ENCODE results near the gene OST4. TPM values are rescaled to one million over a fixed set of nuclear protein-coding genes. Genes with fewer than 3 reads are reported as not detected.

The OST4 gene
- polyA plus RNA-seq, 2 of the 4 experiments (the other 2 are of a cell fraction), result 392 to 880 TPM

DNA sequence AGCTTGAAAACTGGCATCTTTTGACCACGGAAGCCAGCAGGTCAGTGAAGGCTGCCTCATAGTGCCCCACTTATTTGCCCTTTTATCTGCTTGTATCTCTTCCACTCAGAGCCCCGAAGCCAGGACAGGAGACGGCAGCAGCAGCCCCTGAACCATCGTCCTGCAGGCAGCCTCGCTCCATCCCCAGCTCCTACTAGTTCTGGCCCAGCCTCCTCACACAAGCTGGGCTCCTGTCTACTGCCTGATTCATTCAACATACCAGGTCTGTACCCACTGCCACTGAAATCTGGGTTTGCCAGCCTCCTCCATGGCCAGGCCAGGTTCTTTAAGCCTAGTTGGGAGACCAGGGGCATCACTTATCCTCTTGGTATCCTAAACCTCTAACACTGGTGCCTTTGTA is 4.1 kb downstream of the OST4 start:
- no peak for FAIRE-seq
- H3K4me1 ChIP-seq, result peaks cover 21% of the 10 kb centered on the region
- ChIA-PET CTCF (interaction anchor here (1.1 to 18.7 kb wide), 5 partner anchors 12 to 212 kb away, joined by 3 to 253 read pairs (median 6); partner anchors contain the start of genes AGBL5, EMILIN1 and KHK), POLR2A (interaction anchor here (2.8 to 4.5 kb wide), 2 partner anchors 13 to 17 kb away, joined by 11 to 23 read pairs; partner anchors contain the start of gene AGBL5)
- ATAC-seq, result no peak
- 97% methylated on average over 5 of the region's 5 CpGs for WGBS (ENCODE audit: missing lambda C conversion rate)
- H3K4me3 ChIP-seq, result no peak overlapping the region
- no peak overlapping the region for H3K27ac ChIP-seq
- H3K4me2 ChIP-seq, result no peak overlapping the region
- DNase-seq (ENCODE audit: low read depth in 1 of 2, low spot score in 1 of 2), result no peak
- no peak for TF ChIP-seq RCOR1 (IDR thresholded peaks at IDR 0.05; ENCODE audit: low read depth, low read length)
- TF ChIP-seq, protein P1, sequence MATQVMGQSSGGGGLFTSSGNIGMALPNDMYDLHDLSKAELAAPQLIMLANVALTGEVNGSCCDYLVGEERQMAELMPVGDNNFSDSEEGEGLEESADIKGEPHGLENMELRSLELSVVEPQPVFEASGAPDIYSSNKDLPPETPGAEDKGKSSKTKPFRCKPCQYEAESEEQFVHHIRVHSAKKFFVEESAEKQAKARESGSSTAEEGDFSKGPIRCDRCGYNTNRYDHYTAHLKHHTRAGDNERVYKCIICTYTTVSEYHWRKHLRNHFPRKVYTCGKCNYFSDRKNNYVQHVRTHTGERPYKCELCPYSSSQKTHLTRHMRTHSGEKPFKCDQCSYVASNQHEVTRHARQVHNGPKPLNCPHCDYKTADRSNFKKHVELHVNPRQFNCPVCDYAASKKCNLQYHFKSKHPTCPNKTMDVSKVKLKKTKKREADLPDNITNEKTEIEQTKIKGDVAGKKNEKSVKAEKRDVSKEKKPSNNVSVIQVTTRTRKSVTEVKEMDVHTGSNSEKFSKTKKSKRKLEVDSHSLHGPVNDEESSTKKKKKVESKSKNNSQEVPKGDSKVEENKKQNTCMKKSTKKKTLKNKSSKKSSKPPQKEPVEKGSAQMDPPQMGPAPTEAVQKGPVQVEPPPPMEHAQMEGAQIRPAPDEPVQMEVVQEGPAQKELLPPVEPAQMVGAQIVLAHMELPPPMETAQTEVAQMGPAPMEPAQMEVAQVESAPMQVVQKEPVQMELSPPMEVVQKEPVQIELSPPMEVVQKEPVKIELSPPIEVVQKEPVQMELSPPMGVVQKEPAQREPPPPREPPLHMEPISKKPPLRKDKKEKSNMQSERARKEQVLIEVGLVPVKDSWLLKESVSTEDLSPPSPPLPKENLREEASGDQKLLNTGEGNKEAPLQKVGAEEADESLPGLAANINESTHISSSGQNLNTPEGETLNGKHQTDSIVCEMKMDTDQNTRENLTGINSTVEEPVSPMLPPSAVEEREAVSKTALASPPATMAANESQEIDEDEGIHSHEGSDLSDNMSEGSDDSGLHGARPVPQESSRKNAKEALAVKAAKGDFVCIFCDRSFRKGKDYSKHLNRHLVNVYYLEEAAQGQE (IDR thresholded peaks at IDR 0.05), result no peak
- no peak for TF ChIP-seq HOXB5 (CRISPR knock-in tag; IDR thresholded peaks at IDR 0.05)
- no peak for TF ChIP-seq EHF (CRISPR knock-in tag; IDR thresholded peaks at IDR 0.05)
- TF ChIP-seq RFX5 (IDR thresholded peaks at IDR 0.05), result no peak
- TF ChIP-seq CHD4 (IDR thresholded peaks at IDR 0.05; ENCODE audit: borderline replicate concordance), result no peak
- no peak for TF ChIP-seq JUN (IDR thresholded peaks at IDR 0.05)
- no peak for TF ChIP-seq KDM5A (IDR thresholded peaks at IDR 0.05)
- TF ChIP-seq RARB (CRISPR knock-in tag; IDR thresholded peaks at IDR 0.05), result no peak
- TF ChIP-seq ZC3H11A (IDR thresholded peaks at IDR 0.05), result no peak
- TF ChIP-seq EP300 (IDR thresholded peaks at IDR 0.05), result no peak
- no peak for TF ChIP-seq HDAC2 (IDR thresholded peaks at IDR 0.05)
- TF ChIP-seq PHF8 (IDR thresholded peaks at IDR 0.05; ENCODE audit: borderline replicate concordance, low read depth), result no peak
- TF ChIP-seq GATA3 (IDR thresholded peaks at IDR 0.05; ENCODE audit: borderline replicate concordance), result no peak
- TF ChIP-seq KDM1A (IDR thresholded peaks at IDR 0.05; ENCODE audit: low read depth), result no peak
- TF ChIP-seq POLR2A (IDR thresholded peaks at IDR 0.05; ENCODE audit: low read length), result no peak
- TF ChIP-seq BHLHE40 (IDR thresholded peaks at IDR 0.05; ENCODE audit: low read depth, low read length), result no peak
- TF ChIP-seq, protein P2, sequence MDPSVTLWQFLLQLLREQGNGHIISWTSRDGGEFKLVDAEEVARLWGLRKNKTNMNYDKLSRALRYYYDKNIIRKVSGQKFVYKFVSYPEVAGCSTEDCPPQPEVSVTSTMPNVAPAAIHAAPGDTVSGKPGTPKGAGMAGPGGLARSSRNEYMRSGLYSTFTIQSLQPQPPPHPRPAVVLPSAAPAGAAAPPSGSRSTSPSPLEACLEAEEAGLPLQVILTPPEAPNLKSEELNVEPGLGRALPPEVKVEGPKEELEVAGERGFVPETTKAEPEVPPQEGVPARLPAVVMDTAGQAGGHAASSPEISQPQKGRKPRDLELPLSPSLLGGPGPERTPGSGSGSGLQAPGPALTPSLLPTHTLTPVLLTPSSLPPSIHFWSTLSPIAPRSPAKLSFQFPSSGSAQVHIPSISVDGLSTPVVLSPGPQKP (IDR thresholded peaks at IDR 0.05; ENCODE audit: low read depth, low read length), result no peak
- TF ChIP-seq TP53 (CRISPR knock-in tag; IDR thresholded peaks at IDR 0.05), result no peak
- no peaks in the 10 kb centered on the region for H3K9me3 ChIP-seq

- ChIA-PET CTCF (interaction anchor here (0.6 to 18.7 kb wide), 6 partner anchors 10 to 215 kb away, joined by 3 to 253 read pairs (median 4); partner anchors contain the start of genes AGBL5, EMILIN1 and KHK), POLR2A (interaction anchor here (1.6 to 4.5 kb wide), 2 partner anchors 15 to 16 kb away, joined by 3 to 23 read pairs; partner anchors contain the start of gene AGBL5)
- Histone ChIP-seq H3K4me3 (no peak overlapping the region), H3K4me1 (peaks cover 13% of the 10 kb centered on the region), H3K4me2 (no peak overlapping the region), H3K27ac (no peak overlapping the region), H3K9me3 (no peaks in the 10 kb centered on the region)
- FAIRE-seq (no peak), DNase-seq (ENCODE audit: low read depth in 1 of 2, low spot score in 1 of 2) (no peak), ATAC-seq (no peak)
- TF ChIP-seq MAZ (IDR thresholded peaks at IDR 0.05; ENCODE audit: borderline replicate concordance, low read depth, low read length) (no peak), GATA3 (IDR thresholded peaks at IDR 0.05; ENCODE audit: borderline replicate concordance) (no peak), KDM1A (IDR thresholded peaks at IDR 0.05; ENCODE audit: low read depth) (no peak), ZSCAN20 (CRISPR knock-in tag; IDR thresholded peaks at IDR 0.05) (no peak), PHF8 (IDR thresholded peaks at IDR 0.05; ENCODE audit: borderline replicate concordance, low read depth) (no peak), CTCF (IDR thresholded peaks at IDR 0.05) (no peak), RARB (CRISPR knock-in tag; IDR thresholded peaks at IDR 0.05) (no peak), FOSL2 (IDR thresholded peaks at IDR 0.05) (no peak), FOSL2 (CRISPR knock-in tag; IDR thresholded peaks at IDR 0.05) (no peak), NPAS2 (CRISPR knock-in tag; IDR thresholded peaks at IDR 0.05; ENCODE audit: borderline replicate concordance) (no peak), JUNB (IDR thresholded peaks at IDR 0.05) (no peak)
- WGBS (ENCODE audit: missing lambda C conversion rate), result 82% methylated on average over 3 of the region's 3 CpGs
These were observed 6.3 kb downstream of the OST4 start for GRCh38 chr2:27065128-27065527.

Data from A549 (cell line).